Mucosa of descending colon (tissue), 3 donors: ENCODE measurements around the gene THPO. TPM values are rescaled to one million over a fixed set of nuclear protein-coding genes. Genes with fewer than 3 reads are reported as not detected.

Experiments used
- ATAC-seq: fragments of 200-7000 bp; cut with Tn5 transposase; one replicate; pipeline ENCODE4 v1.9.1; 2020; ENCODE audit warnings: mild to moderate bottlenecking, moderate library complexity
- DNase-seq, 3 donors: peaks; one replicate each; pipeline ENCODE4 v3.0.0-alpha.2; 2020
- H3K36me3 ChIP-seq: fragments of 200-600 bp; one replicate; pipeline ENCODE4 v1.8.0; 2021; ENCODE audit warnings: low read depth, mild to moderate bottlenecking
- H3K4me1 ChIP-seq: fragments of 200-600 bp; one replicate; pipeline ENCODE4 v1.8.0; 2021; ENCODE audit warnings: low read depth, mild to moderate bottlenecking
- H3K4me3 ChIP-seq: fragments of 200-600 bp; one replicate; pipeline ENCODE4 v1.8.0; 2021; ENCODE audit warnings: mild to moderate bottlenecking
- H3K9me3 ChIP-seq: fragments of 200-600 bp; one replicate; pipeline ENCODE4 v1.8.0; 2021; ENCODE audit warnings: mild to moderate bottlenecking
- CTCF ChIP-seq: fragments of 200-600 bp; IDR thresholded peaks from one replicate; pipeline ENCODE4 v1.8.0; 2022; ENCODE audit warnings: antibody characterized with exemption, mild to moderate bottlenecking
- intact Hi-C, 2 donors: fragments of 100-400 bp; cut with DNase I in 1 of 2; cut with micrococcal nuclease in 1 of 2; formaldehyde crosslinking; loops; one replicate each; pipeline versions ENCODE4 v1.11.0 to v1.11.1; 2022; cut with DNase I, micrococcal nuclease
- total RNA-seq, 3 donors: library from RNA; stranded (reverse); fragmentation: NEBNext Ultra II Directional in 2 of 3; extraction: Animal tissue kit (Norgen Biotek cat#: 25700) in 2 of 3; gene quantifications; one replicate each; pipeline versions ENCODE4 v1.2.1 to v1.2.4, GENCODE V29; 2021 to 2023
- donor health status: DM: no; HTN: no; CAD: no; lungs with moderate emphysema.
- donor health status: DM: no; HTN: no; CAD: no.
- donor health status: DM: no; HTN: yes; CAD: no.

THPO gene
- total RNA-seq, 3 donors from 2014 or later = 0.14 to 0.63 TPM; not detected in 1

GRCh38 chr3:184415203-184415490, 37.1 kb upstream of the THPO start:
- DNase-seq = no peak
- Histone ChIP-seq H3K9me3 (no peaks in the 10 kb centered on the region), H3K36me3 (no peaks in the 10 kb centered on the region), H3K4me3 (no peak overlapping the region), H3K4me1 (no peaks in the 10 kb centered on the region)
- intact Hi-C loops = loop anchor here in 1 of 2 donors (5.0 kb wide), 1 partner anchor 127 kb away; no protein-coding TSS in a partner anchor
- no peak for ATAC-seq
- TF ChIP-seq CTCF = no peak

GRCh38 chr3:184414418-184415202, 36.6 kb upstream of the THPO start:
- no peak for DNase-seq
- H3K4me1 ChIP-seq = no peaks in the 10 kb centered on the region
- intact Hi-C loops = loop anchor here in 1 of 2 donors (5.0 kb wide), 1 partner anchor 128 kb away; no protein-coding TSS in a partner anchor
- H3K36me3 ChIP-seq = no peaks in the 10 kb centered on the region
- no peak overlapping the region for H3K4me3 ChIP-seq
- H3K9me3 ChIP-seq = no peaks in the 10 kb centered on the region
- no peak for ATAC-seq
- no peak for TF ChIP-seq CTCF

- H3K4me3 ChIP-seq = no peak overlapping the region
- no peaks in the 10 kb centered on the region for H3K4me1 ChIP-seq
- H3K9me3 ChIP-seq = no peaks in the 10 kb centered on the region
- peak in 1 of 3 donors; percentile 14 for DNase-seq
- intact Hi-C loops = no loop called here
- TF ChIP-seq CTCF = no peak
- H3K36me3 ChIP-seq = no peaks in the 10 kb centered on the region
- no peak for ATAC-seq
Measured at GRCh38 chr3:184409946-184410500, 32.0 kb upstream of the THPO start.

GRCh38 chr3:184409331-184409926, 31.4 kb upstream of the THPO start:
- TF ChIP-seq CTCF = no peak
- no peak for ATAC-seq
- no peaks in the 10 kb centered on the region for H3K4me1 ChIP-seq
- peak in 1 of 3 donors; percentile 19 for DNase-seq
- intact Hi-C loops = no loop called here
- H3K9me3 ChIP-seq = no peaks in the 10 kb centered on the region
- no peaks in the 10 kb centered on the region for H3K36me3 ChIP-seq
- H3K4me3 ChIP-seq = no peak overlapping the region

DNA sequence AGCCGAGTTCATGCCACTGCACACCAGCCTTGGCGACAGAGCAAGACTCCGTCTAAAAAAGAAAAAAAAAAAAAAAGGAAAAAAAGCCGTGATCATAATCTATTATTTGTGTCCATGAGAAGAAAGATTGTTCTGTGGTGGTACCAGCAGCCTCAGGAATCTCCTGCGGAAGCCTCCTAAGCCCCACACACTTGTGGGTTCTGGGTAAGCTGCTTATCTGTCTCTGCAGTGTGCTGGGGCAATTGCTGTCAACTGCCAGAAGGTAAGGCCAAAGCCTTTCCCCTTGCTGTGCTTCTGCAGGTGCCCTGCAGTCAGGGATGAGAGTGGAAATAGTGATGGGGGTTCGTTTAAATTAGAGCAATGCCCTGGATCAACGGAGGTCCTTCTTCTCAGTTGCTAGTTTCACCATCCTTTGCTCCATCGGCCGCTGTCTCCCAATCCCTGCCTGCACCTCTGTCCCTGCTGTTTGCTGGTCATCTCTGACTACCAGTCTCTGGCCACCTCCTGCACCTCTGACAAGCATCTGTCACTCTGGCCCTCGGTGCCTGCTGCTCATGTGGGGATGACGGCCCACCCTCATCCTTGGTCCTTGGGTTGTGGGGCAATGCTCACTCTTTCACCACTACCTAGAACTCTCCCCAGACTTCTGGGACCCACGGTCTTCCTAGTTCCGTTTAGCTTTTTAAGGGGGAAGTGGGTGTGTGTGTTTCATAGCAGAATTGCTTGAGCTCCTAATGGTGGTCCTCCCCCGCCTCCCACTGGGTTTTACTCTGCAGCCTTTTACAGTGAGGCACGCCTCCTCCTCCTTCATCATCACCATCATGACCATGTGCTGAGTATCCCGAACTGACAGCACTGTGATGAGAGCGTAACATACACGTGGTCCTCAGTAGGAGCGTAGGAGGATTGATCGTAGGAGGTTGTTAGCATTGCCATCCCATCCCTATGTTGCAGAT, 27.3 kb upstream of the THPO start:
- ATAC-seq (no peak), DNase-seq (peak in 1 of 3 donors; percentile 6)
- Histone ChIP-seq H3K4me3 (no peak overlapping the region), H3K4me1 (no peaks in the 10 kb centered on the region), H3K9me3 (no peaks in the 10 kb centered on the region), H3K36me3 (no peaks in the 10 kb centered on the region)
- intact Hi-C loops = no loop called here
- TF ChIP-seq CTCF = no peak
